Stimulated activated naive CD4-positive, alpha-beta T cell (primary cell): ENCODE results near the gene TMED5.

Experiments used
- DNase-seq, 6 experiments: peaks; one replicate each; lab custom pipeline; 2025; lab: John Stamatoyannopoulos, UW

TMED5 gene

DNA sequence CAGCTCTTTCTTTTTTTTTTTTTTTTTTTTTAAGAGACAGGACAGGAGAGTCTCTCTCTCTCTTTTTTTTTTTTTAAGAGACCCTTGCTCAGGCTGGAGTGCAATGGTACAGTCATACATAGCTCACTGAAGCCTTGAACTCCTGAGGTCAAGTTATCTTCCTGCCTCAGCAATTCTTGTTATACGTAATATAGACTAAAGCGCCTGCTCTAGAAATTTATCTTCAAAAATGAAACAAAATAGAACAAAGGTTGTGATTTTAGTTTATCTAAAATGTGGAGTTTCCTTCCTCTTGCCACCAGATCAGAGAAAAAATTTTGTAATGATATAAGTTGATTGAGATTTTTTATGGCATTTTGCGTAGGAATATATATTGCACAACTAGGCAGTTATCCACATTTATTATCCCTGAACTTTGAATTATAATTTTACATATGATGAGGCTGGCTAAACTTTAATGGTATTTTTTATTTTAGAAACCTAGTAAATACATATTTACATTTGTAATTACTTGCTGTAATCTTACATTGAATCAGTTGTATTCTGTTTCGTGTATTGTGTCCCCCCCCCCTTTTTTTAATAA, 56.9 kb downstream of the TMED5 start:
- DNase-seq = no peak

GRCh38 chr1:93120614-93121013, 59.6 kb downstream of the TMED5 start:
- DNase-seq = no peak

GRCh38 chr1:93114391-93114790, 65.8 kb downstream of the TMED5 start:
- DNase-seq = no peak

GRCh38 chr1:93113127-93113526, 67.1 kb downstream of the TMED5 start:
- no peak for DNase-seq

DNA sequence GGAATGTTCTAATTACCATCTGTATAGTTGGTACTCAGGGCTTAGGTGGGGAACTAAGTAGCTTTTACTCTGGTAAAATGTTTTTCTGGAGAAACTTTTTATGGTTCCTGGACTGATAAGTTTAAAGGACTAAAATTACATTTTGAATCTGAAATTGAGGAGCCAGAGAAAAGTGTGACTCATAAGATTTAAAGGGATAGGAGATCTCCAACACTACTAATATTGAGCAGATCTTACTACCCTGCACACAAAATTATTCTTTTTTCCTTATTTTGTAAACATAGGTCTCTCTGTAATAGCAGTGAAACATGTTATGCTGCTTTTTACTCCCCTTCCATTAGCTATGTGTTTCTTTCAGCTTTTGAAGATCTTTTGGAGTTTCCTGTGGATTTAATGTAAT, 68.7 kb downstream of the TMED5 start:
- no peak for DNase-seq

DNA sequence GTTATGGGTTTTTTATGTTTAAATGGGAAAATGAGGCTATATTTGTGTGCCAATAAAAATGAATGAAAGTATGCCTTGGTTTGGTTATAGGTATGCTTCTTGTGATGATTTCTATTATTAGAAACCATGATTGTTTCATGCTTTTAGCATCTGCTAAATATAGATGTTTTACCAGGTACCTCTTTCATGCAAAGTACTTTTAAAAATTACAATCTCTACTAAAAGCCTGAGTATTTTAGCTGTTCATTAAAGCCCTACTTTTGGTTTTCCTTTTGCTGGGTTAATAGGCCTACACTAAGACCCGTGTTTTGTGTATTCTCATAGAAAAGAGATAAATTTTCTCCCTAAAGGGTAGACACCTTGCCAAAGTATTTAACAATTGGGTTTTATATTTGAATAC, 69.1 kb downstream of the TMED5 start:
- no peak for DNase-seq

DNA sequence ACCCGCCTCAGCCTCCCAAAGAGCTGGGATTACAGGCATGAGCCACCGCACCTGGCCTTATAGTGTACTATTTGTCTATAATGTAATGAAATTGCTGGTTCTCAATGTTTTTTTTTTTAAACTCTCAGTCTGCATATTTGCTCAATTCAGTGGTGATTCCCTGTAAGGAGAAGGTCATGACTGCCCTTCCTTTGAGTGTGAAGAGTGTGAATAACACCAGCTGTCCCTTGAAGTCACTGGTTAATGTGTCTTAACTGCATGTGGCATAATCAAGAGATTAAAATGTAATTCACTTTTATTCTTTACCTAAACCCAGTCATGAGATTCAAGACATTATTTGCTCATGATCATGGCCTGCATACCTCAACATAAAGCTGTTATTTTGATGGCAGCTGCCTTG, 70.6 kb downstream of the TMED5 start:
- DNase-seq = no peak

DNA sequence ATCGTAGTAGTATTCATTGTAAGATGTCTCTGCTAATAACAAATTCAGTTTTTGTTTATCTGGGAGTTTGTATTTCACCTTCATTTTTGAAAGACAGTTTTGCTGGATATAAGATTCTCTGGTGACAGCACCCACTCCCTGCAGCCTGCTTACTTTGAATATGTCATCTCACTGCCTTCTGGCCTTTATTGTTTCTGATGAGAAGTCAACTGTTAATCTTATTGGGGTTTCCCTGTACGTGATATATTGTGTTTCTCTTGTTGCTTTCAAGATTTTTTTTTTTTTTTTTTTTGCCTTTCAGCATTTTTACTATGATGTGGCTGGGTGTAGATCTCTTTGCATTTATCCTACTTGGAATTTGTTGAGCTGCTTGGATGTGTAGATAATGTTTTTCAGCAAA, 71.9 kb downstream of the TMED5 start:
- DNase-seq = no peak

- no peak for DNase-seq
Observed at GRCh38 chr1:93107395-93107794, 72.8 kb downstream of the TMED5 start.

DNA sequence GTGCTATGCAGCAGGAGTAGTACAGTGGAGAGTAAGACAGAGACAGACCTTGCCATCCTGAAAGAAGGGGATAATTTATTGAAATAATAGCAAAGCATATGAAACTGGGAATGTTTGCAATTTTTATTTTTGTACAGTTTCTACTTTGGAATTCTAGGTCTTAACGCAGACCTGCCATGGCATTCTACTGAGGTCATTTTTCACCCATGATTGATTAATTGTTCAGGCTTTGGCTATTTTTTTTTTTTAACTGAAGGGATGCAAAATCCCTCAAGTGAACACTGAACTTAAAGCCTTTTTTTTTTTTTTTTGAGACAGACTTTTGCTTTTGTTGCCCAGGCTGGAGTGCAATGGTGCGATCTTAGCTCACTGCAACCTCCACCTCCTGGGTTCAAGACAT, 74.0 kb downstream of the TMED5 start:
- no peak for DNase-seq

DNA sequence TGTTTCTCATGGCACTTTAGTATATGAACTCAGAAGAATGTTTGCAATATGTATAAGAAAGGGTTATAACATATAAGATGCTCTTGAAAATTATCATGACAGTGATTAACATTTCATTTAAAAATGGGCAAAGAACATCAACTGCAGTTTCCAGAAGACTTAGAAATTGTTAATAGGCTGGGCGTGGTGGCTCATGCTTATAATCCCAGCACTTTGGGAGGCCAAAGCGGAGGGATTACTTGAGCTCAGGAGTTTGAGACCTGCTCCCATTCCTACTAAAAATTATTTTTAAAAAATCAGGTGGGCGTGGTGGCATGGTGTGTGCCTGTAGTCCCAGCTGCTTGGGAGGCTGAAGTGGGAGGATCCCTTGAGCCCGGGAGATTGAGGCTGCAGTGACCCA, 78.1 kb downstream of the TMED5 start:
- DNase-seq = no peak
